ENCODE data around the gene MYADM.

Gene MYADM

GRCh38 chr19:53871454-53871853, 3.8 kb downstream of the MYADM start:
- H3K27ac ChIP-seq, result peak overlapping the region; percentile 36; the same call in 1 of the 2 replicates
- TF ChIP-seq, protein P1, sequence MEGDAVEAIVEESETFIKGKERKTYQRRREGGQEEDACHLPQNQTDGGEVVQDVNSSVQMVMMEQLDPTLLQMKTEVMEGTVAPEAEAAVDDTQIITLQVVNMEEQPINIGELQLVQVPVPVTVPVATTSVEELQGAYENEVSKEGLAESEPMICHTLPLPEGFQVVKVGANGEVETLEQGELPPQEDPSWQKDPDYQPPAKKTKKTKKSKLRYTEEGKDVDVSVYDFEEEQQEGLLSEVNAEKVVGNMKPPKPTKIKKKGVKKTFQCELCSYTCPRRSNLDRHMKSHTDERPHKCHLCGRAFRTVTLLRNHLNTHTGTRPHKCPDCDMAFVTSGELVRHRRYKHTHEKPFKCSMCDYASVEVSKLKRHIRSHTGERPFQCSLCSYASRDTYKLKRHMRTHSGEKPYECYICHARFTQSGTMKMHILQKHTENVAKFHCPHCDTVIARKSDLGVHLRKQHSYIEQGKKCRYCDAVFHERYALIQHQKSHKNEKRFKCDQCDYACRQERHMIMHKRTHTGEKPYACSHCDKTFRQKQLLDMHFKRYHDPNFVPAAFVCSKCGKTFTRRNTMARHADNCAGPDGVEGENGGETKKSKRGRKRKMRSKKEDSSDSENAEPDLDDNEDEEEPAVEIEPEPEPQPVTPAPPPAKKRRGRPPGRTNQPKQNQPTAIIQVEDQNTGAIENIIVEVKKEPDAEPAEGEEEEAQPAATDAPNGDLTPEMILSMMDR (IDR thresholded peaks at IDR 0.05), result no peak
- TF ChIP-seq ZFX (IDR thresholded peaks at IDR 0.05; ENCODE audit: borderline replicate concordance), result no peak

DNA sequence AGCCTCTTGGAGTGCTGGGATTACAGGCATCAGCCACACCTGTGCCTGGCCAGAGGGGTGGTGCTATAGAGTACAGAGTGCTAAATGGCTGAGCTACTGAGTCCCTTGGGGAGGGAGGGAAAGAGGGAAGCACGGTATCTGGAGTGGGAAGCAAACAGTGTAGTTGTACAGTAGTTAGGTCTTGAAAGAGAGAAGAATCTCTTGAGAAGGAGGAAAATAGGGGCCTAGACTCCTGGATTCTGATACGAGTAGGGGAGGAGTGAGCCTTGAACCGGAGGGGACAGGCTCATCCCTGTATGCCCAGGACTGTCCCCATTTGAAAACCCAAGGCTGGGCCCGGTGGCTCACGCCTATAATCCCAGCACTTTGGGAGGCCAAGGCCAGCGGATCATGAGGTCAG, 5.1 kb downstream of the MYADM start:
- TF ChIP-seq ZFX (IDR thresholded peaks at IDR 0.05; ENCODE audit: borderline replicate concordance), result no peak
- TF ChIP-seq, protein P1 (IDR thresholded peaks at IDR 0.05), result no peak
- H3K27ac ChIP-seq, result no peak overlapping the region

DNA sequence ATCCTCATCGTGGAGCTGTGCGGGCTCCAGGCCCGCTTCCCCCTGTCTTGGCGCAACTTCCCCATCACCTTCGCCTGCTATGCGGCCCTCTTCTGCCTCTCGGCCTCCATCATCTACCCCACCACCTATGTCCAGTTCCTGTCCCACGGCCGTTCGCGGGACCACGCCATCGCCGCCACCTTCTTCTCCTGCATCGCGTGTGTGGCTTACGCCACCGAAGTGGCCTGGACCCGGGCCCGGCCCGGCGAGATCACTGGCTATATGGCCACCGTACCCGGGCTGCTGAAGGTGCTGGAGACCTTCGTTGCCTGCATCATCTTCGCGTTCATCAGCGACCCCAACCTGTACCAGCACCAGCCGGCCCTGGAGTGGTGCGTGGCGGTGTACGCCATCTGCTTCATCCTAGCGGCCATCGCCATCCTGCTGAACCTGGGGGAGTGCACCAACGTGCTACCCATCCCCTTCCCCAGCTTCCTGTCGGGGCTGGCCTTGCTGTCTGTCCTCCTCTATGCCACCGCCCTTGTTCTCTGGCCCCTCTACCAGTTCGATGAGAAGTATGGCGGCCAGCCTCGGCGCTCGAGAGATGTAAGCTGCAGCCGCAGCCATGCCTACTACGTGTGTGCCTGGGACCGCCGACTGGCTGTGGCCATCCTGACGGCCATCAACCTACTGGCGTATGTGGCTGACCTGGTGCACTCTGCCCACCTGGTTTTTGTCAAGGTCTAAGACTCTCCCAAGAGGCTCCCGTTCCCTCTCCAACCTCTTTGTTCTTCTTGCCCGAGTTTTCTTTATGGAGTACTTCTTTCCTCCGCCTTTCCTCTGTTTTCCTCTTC, 6.3 kb downstream of the MYADM start:
- TF ChIP-seq ZFX (IDR thresholded peaks at IDR 0.05; ENCODE audit: borderline replicate concordance), result no peak
- TF ChIP-seq, protein P1 (IDR thresholded peaks at IDR 0.05), result no peak
- H3K27ac ChIP-seq, result no peak overlapping the region

GRCh38 chr19:53874606-53874990, 6.9 kb downstream of the MYADM start:
- TF ChIP-seq, protein P1 (IDR thresholded peaks at IDR 0.05), result no peak
- TF ChIP-seq ZFX (IDR thresholded peaks at IDR 0.05; ENCODE audit: borderline replicate concordance), result no peak
- no peak overlapping the region for H3K27ac ChIP-seq

- H3K27ac ChIP-seq, result no peak overlapping the region
- TF ChIP-seq ZFX (IDR thresholded peaks at IDR 0.05; ENCODE audit: borderline replicate concordance), result no peak
- TF ChIP-seq, protein P1 (IDR thresholded peaks at IDR 0.05), result no peak
Observed at GRCh38 chr19:53875602-53876325, 8.1 kb downstream of the MYADM start.

- no peak for TF ChIP-seq ZFX (IDR thresholded peaks at IDR 0.05; ENCODE audit: borderline replicate concordance)
- TF ChIP-seq, protein P1 (IDR thresholded peaks at IDR 0.05), result no peak
- no peak overlapping the region for H3K27ac ChIP-seq
Observed at GRCh38 chr19:53876651-53877224, 9.1 kb downstream of the MYADM start.
